Cardiac muscle cell (in vitro differentiated cells and primary cell): ENCODE data around the gene RBBP6. TPM values are rescaled to one million over a fixed set of nuclear protein-coding genes. Genes with fewer than 3 reads are reported as not detected.

ENCODE experiments used
- DNase-seq, 2 donors: peaks; one replicate each; pipeline versions ENCODE4 v3.0.0 to v3.0.0-alpha.2; 2010 to 2017; ENCODE audit warnings: low read depth in 1 of 2, low spot score in 1 of 2
- H3K27ac ChIP-seq: fragments of 200-600 bp; sonication (generic); 2 replicates; pipeline ENCODE4 v1.5.1; 2016
- H3K27me3 ChIP-seq: fragments of 200-600 bp; sonication (generic); 2 replicates; pipeline ENCODE4 v1.6.0; 2016; ENCODE audit warnings: control low read depth
- H3K36me3 ChIP-seq: fragments of 200-600 bp; sonication (generic); 2 replicates; pipeline ENCODE4 v1.5.1; 2016; ENCODE audit warnings: control low read depth
- H3K4me1 ChIP-seq: fragments of 200-600 bp; sonication (generic); 2 replicates; pipeline ENCODE4 v1.8.1; 2017; ENCODE audit warnings: low read depth, mild to moderate bottlenecking, mixed run types
- H3K4me3 ChIP-seq: fragments of 200-600 bp; sonication (generic); 2 replicates; pipeline ENCODE4 v1.5.1; 2016; ENCODE audit warnings: mild to moderate bottlenecking
- H3K9me3 ChIP-seq: fragments of 200-600 bp; sonication (generic); 2 replicates; pipeline ENCODE4 v1.5.1; 2017; ENCODE audit warnings: low read depth, mild to moderate bottlenecking, control low read depth
- polyA plus RNA-seq: library from polyadenylated mRNA; unstranded; fragments of >200 nt; fragmentation: Nextera tagmentation; extraction: Ambion mirVana; gene quantifications from 2 replicates; pipeline ENCODE4 v1.2.1, GENCODE V29; 2016
- total RNA-seq: library from RNA; depleted of rRNA; stranded (reverse); fragments of >200 nt; gene quantifications from 2 replicates; pipeline ENCODE4 v1.2.3, GENCODE V29; 2016
- TF ChIP-seq, protein P1 (sequence below): IDR thresholded peaks from 2 replicates; pipeline ENCODE4 v1.5.1; 2012; ENCODE audit warnings: low read depth, mild to moderate bottlenecking, low read length

The RBBP6 gene
- total and polyA plus RNA-seq, 2 experiments from 2014 or later: 82.5 to 145 TPM

DNA sequence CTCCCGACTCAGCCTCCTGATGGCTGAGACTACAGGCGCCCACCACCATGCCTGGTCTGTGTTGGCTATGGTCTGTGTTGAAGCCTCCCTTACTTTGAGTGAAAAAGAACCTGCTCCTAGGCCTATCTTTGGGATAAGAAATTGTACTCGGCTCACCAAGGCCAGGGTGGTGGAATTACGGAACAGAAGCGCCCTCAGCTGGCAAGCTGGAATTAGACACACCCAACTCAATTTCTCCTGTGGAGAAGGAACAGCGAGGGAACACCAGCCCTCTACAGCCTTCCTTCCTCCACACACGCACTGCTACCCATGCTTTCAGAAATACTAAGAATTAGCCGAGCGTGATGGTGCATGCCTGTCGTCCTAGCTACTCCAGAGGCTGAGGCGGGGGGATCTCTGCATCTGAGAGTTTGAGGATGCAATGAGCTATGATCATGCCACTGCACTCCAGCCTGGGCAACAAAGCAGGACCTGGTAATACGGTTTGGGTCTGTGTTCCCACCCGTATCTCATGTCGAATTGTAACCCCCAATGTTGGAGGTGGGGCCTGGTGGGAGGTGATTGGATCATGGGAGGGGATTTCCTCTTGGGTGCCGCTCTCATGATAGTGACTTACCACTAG is 40.1 kb upstream of the RBBP6 start:
- Histone ChIP-seq H3K36me3 (no peaks in the 10 kb centered on the region), H3K27ac (no peak overlapping the region), H3K4me1 (no peaks in the 10 kb centered on the region), H3K27me3 (peaks cover under 1% of the 10 kb centered on the region), H3K9me3 (no peaks in the 10 kb centered on the region), H3K4me3 (no peak overlapping the region)
- TF ChIP-seq, protein P1, sequence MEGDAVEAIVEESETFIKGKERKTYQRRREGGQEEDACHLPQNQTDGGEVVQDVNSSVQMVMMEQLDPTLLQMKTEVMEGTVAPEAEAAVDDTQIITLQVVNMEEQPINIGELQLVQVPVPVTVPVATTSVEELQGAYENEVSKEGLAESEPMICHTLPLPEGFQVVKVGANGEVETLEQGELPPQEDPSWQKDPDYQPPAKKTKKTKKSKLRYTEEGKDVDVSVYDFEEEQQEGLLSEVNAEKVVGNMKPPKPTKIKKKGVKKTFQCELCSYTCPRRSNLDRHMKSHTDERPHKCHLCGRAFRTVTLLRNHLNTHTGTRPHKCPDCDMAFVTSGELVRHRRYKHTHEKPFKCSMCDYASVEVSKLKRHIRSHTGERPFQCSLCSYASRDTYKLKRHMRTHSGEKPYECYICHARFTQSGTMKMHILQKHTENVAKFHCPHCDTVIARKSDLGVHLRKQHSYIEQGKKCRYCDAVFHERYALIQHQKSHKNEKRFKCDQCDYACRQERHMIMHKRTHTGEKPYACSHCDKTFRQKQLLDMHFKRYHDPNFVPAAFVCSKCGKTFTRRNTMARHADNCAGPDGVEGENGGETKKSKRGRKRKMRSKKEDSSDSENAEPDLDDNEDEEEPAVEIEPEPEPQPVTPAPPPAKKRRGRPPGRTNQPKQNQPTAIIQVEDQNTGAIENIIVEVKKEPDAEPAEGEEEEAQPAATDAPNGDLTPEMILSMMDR: peak; percentile 50
- DNase-seq: peak; percentile 39 to 65

DNA sequence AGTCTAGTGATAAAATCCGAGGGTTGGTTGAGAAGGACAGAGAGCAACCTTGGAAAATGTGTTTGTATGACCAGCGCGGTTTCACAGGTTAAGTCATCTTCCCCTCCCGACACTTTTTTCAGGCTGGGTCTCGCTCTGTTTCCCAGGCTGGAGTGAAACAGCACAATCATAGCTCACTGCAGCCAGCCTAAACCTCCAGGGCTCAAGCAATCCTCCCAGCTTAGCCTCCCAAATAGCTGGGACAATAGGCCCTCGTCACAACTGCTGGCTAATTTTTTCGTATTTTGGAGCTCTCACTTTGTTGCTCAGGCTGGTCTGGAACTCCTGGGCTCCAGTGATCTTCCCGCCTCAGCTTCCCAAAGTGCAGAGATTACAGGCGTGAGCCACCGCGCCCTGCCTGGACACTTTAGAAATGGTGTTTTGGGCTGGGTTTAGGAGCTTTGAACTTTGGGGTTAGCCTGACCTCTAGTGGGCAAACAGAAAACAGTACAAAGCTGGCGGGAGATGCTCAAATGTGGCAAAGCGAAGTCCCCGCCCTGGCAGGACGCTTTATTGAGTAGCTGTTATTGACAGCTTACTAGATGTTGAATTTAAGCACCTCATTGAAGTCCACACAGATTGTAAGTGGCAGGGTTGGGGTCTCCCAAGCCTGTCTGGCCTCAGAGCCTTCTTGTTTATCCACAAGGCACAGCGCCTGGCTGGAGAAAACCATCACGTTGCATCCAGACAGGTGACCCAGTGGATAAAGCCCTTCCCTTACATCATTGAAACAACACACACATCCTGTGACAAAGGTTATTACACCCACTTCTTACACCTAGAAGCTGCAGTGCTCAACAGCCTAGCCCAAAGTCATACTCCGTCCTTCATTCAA is 34.7 kb upstream of the RBBP6 start:
- Histone ChIP-seq H3K36me3 (no peaks in the 10 kb centered on the region), H3K4me3 (no peak overlapping the region), H3K27ac (no peak overlapping the region), H3K27me3 (peaks cover 7% of the 10 kb centered on the region), H3K9me3 (no peaks in the 10 kb centered on the region), H3K4me1 (no peaks in the 10 kb centered on the region)
- DNase-seq: peak; percentile 70 to 76
- TF ChIP-seq, protein P1: peak; percentile 80

DNA sequence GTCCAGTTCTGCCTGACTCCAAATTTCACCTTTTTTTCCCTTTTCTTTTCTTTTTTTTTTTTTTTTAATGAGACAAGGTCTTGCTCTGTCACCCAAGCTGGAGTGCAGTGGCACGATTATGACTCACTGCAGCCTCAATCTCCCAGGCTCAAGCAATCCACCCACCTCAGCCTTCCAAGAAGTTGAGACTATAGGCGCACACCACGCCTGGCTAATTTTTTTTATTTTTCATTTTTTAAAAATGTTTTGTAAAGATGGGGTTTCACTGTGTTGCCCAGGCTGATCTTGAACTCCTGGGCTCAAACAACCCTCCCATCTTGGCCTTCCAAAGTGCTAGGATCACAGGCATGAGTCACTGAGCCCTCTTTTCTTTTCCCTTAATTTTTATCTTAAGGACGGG is 33.4 kb upstream of the RBBP6 start:
- TF ChIP-seq, protein P1: no peak
- Histone ChIP-seq H3K4me3 (no peak overlapping the region), H3K36me3 (no peaks in the 10 kb centered on the region), H3K27me3 (peaks cover 7% of the 10 kb centered on the region), H3K27ac (no peak overlapping the region), H3K9me3 (no peaks in the 10 kb centered on the region), H3K4me1 (no peaks in the 10 kb centered on the region)
- DNase-seq: no peak

DNA sequence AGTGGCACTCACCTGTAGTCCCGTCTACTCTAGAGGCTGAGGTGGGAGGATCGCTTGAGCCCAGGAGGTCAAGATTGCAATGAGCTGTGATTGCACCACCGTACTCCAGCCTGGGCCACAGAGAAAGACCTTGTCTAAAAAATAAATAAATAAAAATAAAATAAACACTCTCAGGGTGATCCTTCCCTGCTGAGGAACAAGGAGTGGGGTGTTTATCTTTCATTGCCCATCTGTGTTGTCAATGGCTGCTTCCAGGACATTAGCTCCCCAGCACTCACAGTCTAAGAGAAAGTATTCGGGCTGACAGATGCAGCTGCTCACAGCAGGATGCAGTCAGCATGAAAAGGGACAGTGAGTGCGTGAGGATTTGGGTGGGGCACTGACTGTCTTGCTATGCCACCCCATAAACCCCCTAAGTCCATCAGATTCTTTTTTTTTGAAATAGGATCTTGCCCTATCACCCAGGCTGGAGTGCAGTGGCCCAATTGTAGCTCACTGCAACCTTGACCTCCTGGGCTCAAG is 31.3 kb upstream of the RBBP6 start:
- peaks cover 7% of the 10 kb centered on the region for H3K27me3 ChIP-seq
- TF ChIP-seq, protein P1: no peak
- DNase-seq: no peak
- H3K4me1 ChIP-seq: no peaks in the 10 kb centered on the region
- H3K9me3 ChIP-seq: no peaks in the 10 kb centered on the region
- H3K36me3 ChIP-seq: no peaks in the 10 kb centered on the region
- no peak overlapping the region for H3K27ac ChIP-seq
- no peak overlapping the region for H3K4me3 ChIP-seq

DNA sequence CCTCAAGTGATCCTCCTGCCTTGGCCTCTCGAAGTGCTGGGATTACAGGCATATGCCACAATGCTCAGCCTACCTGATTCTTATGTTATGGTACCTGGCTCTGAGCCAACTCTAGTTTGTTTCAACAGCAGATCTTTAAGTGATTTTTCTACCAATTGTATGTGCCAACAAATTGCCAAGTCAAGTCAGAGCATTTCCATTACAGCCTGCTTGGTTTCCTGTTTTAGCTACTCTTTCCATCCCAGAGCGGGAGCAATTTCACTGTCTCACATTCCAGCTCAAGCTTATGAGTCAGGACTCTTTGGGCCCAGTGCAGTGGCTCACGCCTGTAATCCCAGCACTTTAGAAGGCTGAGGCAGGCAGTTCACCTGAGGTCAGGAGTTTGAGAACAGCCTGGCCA is 30.8 kb upstream of the RBBP6 start:
- Histone ChIP-seq H3K4me1 (no peaks in the 10 kb centered on the region), H3K27ac (no peak overlapping the region), H3K4me3 (no peak overlapping the region), H3K36me3 (no peaks in the 10 kb centered on the region), H3K9me3 (no peaks in the 10 kb centered on the region), H3K27me3 (peaks cover 7% of the 10 kb centered on the region)
- TF ChIP-seq, protein P1: no peak
- DNase-seq: peak in 1 of 2 donors; percentile 88
